ENCODE data around the gene HABP4. TPM values are rescaled to one million over a fixed set of nuclear protein-coding genes. Genes with fewer than 3 reads are reported as not detected.
A peak's percentile ranks its signal among the peaks of the same experiment; 100 is the strongest.

Gene HABP4
- total and polyA plus RNA-seq, 2 donors from 2014 or later, result 20.9 to 37.5 TPM

DNA sequence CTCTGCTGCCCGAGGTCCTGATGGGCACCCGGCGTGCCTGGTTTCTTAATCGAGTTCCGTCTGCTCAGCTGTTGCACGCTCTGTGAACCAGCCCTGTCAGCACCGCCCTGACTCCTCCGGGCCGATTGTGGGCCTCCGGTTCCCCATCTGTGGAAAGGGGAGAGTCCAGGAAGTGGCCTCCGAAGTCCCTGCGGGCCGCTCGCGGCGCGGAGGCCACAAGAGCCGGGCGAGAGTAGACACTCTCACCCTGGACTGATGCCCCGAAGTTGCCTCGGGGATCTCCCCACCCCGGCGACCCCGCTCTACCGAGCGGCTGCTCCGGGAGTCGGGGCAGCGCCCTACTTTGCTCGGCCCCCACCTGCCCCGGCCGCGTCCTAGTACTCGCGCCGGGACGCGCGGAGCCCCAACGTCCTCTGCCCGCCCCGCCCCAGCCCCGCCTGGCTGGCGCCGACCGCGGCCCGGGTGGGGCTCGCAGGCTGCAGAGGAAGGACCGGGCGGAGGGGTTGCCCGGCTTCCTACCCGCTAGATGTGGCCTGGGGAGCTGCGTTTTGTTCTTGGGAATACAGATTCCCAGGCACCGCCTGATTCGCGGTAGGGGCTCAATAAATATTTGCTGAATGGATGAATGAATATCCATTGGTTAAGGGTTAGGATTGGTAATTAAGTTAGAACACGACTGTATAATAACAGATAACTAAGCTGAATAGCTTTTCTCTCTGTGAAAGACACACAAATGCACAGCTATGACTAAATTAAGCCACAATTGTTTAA is 30.9 kb upstream of the HABP4 start:
- intact Hi-C loops (cut with DNase I), result no loop called here
- H3K27ac ChIP-seq (ENCODE audit: low read depth in 2 of 2, low read length in 2 of 2), result peak overlapping the region; percentile 99 to 100
- TF ChIP-seq, protein P1, sequence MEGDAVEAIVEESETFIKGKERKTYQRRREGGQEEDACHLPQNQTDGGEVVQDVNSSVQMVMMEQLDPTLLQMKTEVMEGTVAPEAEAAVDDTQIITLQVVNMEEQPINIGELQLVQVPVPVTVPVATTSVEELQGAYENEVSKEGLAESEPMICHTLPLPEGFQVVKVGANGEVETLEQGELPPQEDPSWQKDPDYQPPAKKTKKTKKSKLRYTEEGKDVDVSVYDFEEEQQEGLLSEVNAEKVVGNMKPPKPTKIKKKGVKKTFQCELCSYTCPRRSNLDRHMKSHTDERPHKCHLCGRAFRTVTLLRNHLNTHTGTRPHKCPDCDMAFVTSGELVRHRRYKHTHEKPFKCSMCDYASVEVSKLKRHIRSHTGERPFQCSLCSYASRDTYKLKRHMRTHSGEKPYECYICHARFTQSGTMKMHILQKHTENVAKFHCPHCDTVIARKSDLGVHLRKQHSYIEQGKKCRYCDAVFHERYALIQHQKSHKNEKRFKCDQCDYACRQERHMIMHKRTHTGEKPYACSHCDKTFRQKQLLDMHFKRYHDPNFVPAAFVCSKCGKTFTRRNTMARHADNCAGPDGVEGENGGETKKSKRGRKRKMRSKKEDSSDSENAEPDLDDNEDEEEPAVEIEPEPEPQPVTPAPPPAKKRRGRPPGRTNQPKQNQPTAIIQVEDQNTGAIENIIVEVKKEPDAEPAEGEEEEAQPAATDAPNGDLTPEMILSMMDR (IDR thresholded peaks at IDR 0.05; ENCODE audit: borderline replicate concordance, extremely low read depth, insufficient read depth), result no peak
- no peaks in the 10 kb centered on the region for H3K36me3 ChIP-seq (ENCODE audit: control insufficient read depth in 2 of 3, insufficient read depth in 3 of 3, low read length in 3 of 3)
- peaks cover 5 to 20% (median 17%) of the 10 kb centered on the region in 3 donors for H3K4me1 ChIP-seq (ENCODE audit: control insufficient read depth in 2 of 3, insufficient read depth in 2 of 3, low read depth in 1 of 3, low read length in 3 of 3)
- no peaks in the 10 kb centered on the region for H3K27me3 ChIP-seq (ENCODE audit: control insufficient read depth, insufficient read depth, low read length)
- H3K9ac ChIP-seq (ENCODE audit: low read length in 3 of 3), result peak overlapping the region in 2 of 3 donors; percentile 96 to 97
- H3K4me3 ChIP-seq (ENCODE audit: low read length in 3 of 3), result peak overlapping the region; percentile 47 to 85 (median 80)
- FAIRE-seq (no peak), DNase-seq (peak in 3 of 5 donors; percentile 47 to 78 (median 71))
- H3K9me3 ChIP-seq (ENCODE audit: control insufficient read depth in 2 of 3, insufficient read depth in 1 of 3, low read length in 3 of 3), result no peaks in the 10 kb centered on the region

DNA sequence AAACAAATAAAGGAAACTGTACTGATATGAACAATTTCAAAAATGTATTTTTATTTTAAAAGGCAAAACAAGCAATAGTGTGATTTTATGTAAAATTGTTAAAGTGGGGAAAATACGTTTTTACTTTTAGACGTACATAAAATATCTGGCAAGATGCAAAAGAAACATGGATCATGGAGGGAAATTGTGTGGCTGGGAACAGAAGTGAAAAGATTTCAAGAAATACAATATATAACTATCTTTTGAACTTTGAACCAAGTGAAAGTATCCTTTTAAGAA is 30.3 kb upstream of the HABP4 start:
- TF ChIP-seq, protein P1 (IDR thresholded peaks at IDR 0.05; ENCODE audit: borderline replicate concordance, extremely low read depth, insufficient read depth), result no peak
- H3K9ac ChIP-seq (ENCODE audit: low read length in 3 of 3), result peak overlapping the region in 2 of 3 donors; percentile 85 to 96
- H3K4me3 ChIP-seq (ENCODE audit: low read length in 3 of 3), result peak overlapping the region; percentile 47 to 85 (median 80)
- intact Hi-C loops (cut with DNase I), result no loop called here
- peak overlapping the region; percentile 99 to 100 for H3K27ac ChIP-seq (ENCODE audit: low read depth in 2 of 2, low read length in 2 of 2)
- DNase-seq (no peak), FAIRE-seq (no peak)
- H3K36me3 ChIP-seq (ENCODE audit: control insufficient read depth in 2 of 3, insufficient read depth in 3 of 3, low read length in 3 of 3), result no peaks in the 10 kb centered on the region
- H3K27me3 ChIP-seq (ENCODE audit: control insufficient read depth, insufficient read depth, low read length), result no peaks in the 10 kb centered on the region
- peaks cover 5 to 20% (median 17%) of the 10 kb centered on the region in 3 donors for H3K4me1 ChIP-seq (ENCODE audit: control insufficient read depth in 2 of 3, insufficient read depth in 2 of 3, low read depth in 1 of 3, low read length in 3 of 3)
- H3K9me3 ChIP-seq (ENCODE audit: control insufficient read depth in 2 of 3, insufficient read depth in 1 of 3, low read length in 3 of 3), result no peaks in the 10 kb centered on the region

DNA sequence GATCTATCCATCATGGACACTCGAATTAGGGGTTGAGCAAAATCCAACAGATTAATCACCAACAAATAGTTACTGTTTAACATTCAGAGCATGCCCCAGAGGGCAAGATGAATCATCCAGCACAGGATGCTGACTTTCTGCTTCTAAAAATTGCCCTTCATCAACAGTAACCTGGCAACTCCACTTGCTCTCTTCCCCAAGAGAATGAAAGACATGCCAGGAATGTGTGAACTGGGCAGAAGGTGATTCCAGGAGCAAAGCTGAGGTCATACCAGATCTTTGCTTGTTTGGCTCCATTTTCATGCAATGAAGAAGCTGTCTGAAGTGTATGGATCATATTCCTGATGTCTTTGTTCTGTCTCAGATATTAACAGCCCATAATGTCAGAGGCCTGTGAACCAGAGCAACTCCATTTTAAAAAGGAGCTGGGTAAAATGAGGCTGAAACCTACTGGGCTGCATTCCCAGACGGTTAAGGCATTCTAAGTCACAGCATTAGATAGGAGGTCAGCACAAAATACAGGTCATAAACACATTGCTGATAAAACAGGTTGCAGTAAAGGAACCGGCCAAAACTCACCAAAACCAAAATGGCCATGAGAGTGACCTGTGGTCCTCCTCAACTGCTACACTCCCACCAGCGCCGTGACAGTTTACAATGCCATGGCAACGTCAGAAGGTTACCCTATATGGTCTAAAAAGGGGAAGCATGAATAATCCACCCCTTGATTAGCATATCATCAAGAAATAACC is 29.3 kb upstream of the HABP4 start:
- H3K27ac ChIP-seq (ENCODE audit: low read depth in 2 of 2, low read length in 2 of 2), result peak overlapping the region; percentile 99 to 100

More for the DNA sequence above, 29.3 kb upstream of the HABP4 start:
- FAIRE-seq, result peak; percentile 89
- peak in 4 of 5 donors; percentile 46 to 87 (median 62) for DNase-seq
- Histone ChIP-seq H3K4me3 (ENCODE audit: low read length in 3 of 3) (peak overlapping the region in 1 of 3 donors; percentile 80), H3K4me1 (ENCODE audit: control insufficient read depth in 2 of 3, insufficient read depth in 2 of 3, low read depth in 1 of 3, low read length in 3 of 3) (peaks cover 5 to 20% (median 17%) of the 10 kb centered on the region in 3 donors), H3K36me3 (ENCODE audit: control insufficient read depth in 2 of 3, insufficient read depth in 3 of 3, low read length in 3 of 3) (no peaks in the 10 kb centered on the region), H3K27me3 (ENCODE audit: control insufficient read depth, insufficient read depth, low read length) (no peaks in the 10 kb centered on the region), H3K9ac (ENCODE audit: low read length in 3 of 3) (peak overlapping the region in 2 of 3 donors; percentile 10 to 46), H3K9me3 (ENCODE audit: control insufficient read depth in 2 of 3, insufficient read depth in 1 of 3, low read length in 3 of 3) (no peaks in the 10 kb centered on the region)
- intact Hi-C loops (cut with DNase I), result no loop called here
- TF ChIP-seq, protein P1 (IDR thresholded peaks at IDR 0.05; ENCODE audit: borderline replicate concordance, extremely low read depth, insufficient read depth), result no peak

Measured in kidney (tissue), 14 donors.